Measurements from ENCODE around the gene CACNA2D1. TPM values are rescaled to one million over a fixed set of nuclear protein-coding genes. Genes with fewer than 3 reads are reported as not detected.

The CACNA2D1 gene
- total RNA-seq, result 17.9 and 21.7 TPM in 2 replicates

GRCh38 chr7:82443547-82444219, at the start of gene CACNA2D1:
Gene CACNA2D1, minus strand, starts transcription at chr7:82443777.

All from articular chondrocyte of knee joint (primary cell).